GM21515 (cell line): ENCODE measurements around the gene ST6GALNAC2.
"Not testable (repeated sequence)": the region's sequence is repeated elsewhere in the genome, so short reads cannot be mapped to it uniquely, and the experiment has no call there.

Source experiments
- ATAC-seq: cut with Tn5 transposase; IDR thresholded peaks from one replicate; pipeline ENCODE4 v1.9.1; 2021; ENCODE audit not compliant: unreplicated experiment

The ST6GALNAC2 gene

GRCh38 chr17:76570877-76571471 lies 14.7 kb downstream of the ST6GALNAC2 start:
- no peak for ATAC-seq

- no peak for ATAC-seq
Observed at GRCh38 chr17:76570457-76570856, 15.2 kb downstream of the ST6GALNAC2 start.

- ATAC-seq = no peak
Observed at GRCh38 chr17:76569607-76570279, 15.9 kb downstream of the ST6GALNAC2 start.

- ATAC-seq = no peak
Observed at GRCh38 chr17:76568811-76569221, 16.8 kb downstream of the ST6GALNAC2 start.

- ATAC-seq = no peak
Observed at GRCh38 chr17:76567634-76568432, 17.8 kb downstream of the ST6GALNAC2 start.

GRCh38 chr17:76566988-76567431 lies 18.6 kb downstream of the ST6GALNAC2 start:
- ATAC-seq = no peak

- ATAC-seq = no peak
Observed at GRCh38 chr17:76566613-76566943, 19.1 kb downstream of the ST6GALNAC2 start.

GRCh38 chr17:76565728-76566612 lies 19.7 kb downstream of the ST6GALNAC2 start:
- ATAC-seq = no peak

GRCh38 chr17:76564991-76565727 lies 20.5 kb downstream of the ST6GALNAC2 start:
- ATAC-seq = not testable (repeated sequence)

GRCh38 chr17:76563359-76563758 lies 22.3 kb downstream of the ST6GALNAC2 start:
- ATAC-seq = not testable (repeated sequence)

GRCh38 chr17:76562734-76563148 lies 22.9 kb downstream of the ST6GALNAC2 start:
- no peak for ATAC-seq

GRCh38 chr17:76561799-76562268 lies 23.8 kb downstream of the ST6GALNAC2 start:
- ATAC-seq = no peak

- ATAC-seq = no peak
Observed at GRCh38 chr17:76561332-76561731, 24.3 kb downstream of the ST6GALNAC2 start.

GRCh38 chr17:76560877-76561221 lies 24.8 kb downstream of the ST6GALNAC2 start:
- ATAC-seq = no peak

GRCh38 chr17:76560036-76560876 lies 25.4 kb downstream of the ST6GALNAC2 start:
- no peak for ATAC-seq

GRCh38 chr17:76559460-76559859 lies 26.2 kb downstream of the ST6GALNAC2 start:
- ATAC-seq = not testable (repeated sequence)

- no peak for ATAC-seq
Observed at GRCh38 chr17:76558198-76559095, 27.2 kb downstream of the ST6GALNAC2 start.
